SK-N-SH treated with all-trans-retinoic acid at 6 μM for 48 hours (cell line): ENCODE results near the gene PIK3CB.

Source experiments
- ARNTL ChIP-seq: fragments of 450-650 bp; formaldehyde crosslinking; IDR thresholded peaks from 2 replicates; pipeline ENCODE4 v1.5.0; 2020; ENCODE audit warnings: low read depth, mild to moderate bottlenecking, moderate library complexity, borderline replicate concordance
- BACH2 ChIP-seq: fragments of 250-450 bp; sonication (Bioruptor Pico); IDR thresholded peaks from 2 replicates; pipeline ENCODE4 v1.9.0; 2021; ENCODE audit warnings: mild to moderate bottlenecking, borderline replicate concordance
- CREB5 ChIP-seq: fragments of 250-450 bp; sonication (Bioruptor Pico); IDR thresholded peaks from 2 replicates; pipeline ENCODE4 v1.5.1; 2020; ENCODE audit warnings: low read depth, mild to moderate bottlenecking, moderate library complexity
- CSDC2 ChIP-seq: fragments of 250-450 bp; sonication (Bioruptor Pico); IDR thresholded peaks from 2 replicates; pipeline ENCODE4 v1.5.0; 2020; ENCODE audit warnings: mild to moderate bottlenecking, moderate library complexity
- PPARA ChIP-seq: fragments of 250-450 bp; sonication (Bioruptor Pico); IDR thresholded peaks from 2 replicates; pipeline ENCODE4 v1.5.0; 2020; ENCODE audit warnings: mild to moderate bottlenecking, borderline replicate concordance
- RARB ChIP-seq: fragments of 250-450 bp; sonication (Bioruptor Pico); IDR thresholded peaks from 2 replicates; pipeline ENCODE4 v1.8.0; 2021; ENCODE audit warnings: mild to moderate bottlenecking, moderate library complexity
- TCF4 ChIP-seq: fragments of 250-450 bp; sonication (Bioruptor Pico); IDR thresholded peaks from 2 replicates; pipeline ENCODE4 v1.8.0; 2021; ENCODE audit warnings: mild to moderate bottlenecking, moderate library complexity, borderline replicate concordance
- TOX ChIP-seq: fragments of 250-450 bp; sonication (Bioruptor Pico); IDR thresholded peaks from 2 replicates; pipeline ENCODE4 v1.8.0; 2021; ENCODE audit warnings: mild to moderate bottlenecking, moderate library complexity, borderline replicate concordance
- TSHZ2 ChIP-seq: fragments of 250-450 bp; sonication (Bioruptor Pico); IDR thresholded peaks from 2 replicates; pipeline ENCODE4 v1.5.0; 2020; ENCODE audit warnings: mild to moderate bottlenecking, moderate library complexity
- ZC3H10 ChIP-seq: fragments of 250-450 bp; sonication (Bioruptor Pico); IDR thresholded peaks from 2 replicates; pipeline ENCODE4 v1.5.1; 2021; ENCODE audit warnings: mild to moderate bottlenecking, moderate library complexity
- ZFP3 ChIP-seq: fragments of 250-450 bp; sonication (Bioruptor Pico); IDR thresholded peaks from 2 replicates; pipeline ENCODE4 v1.5.0; 2020; ENCODE audit warnings: mild to moderate bottlenecking, moderate library complexity
- ZFP30 ChIP-seq: fragments of 450-650 bp; formaldehyde crosslinking; IDR thresholded peaks from 2 replicates; pipeline ENCODE4 v1.5.0; 2022; ENCODE audit warnings: mild to moderate bottlenecking, moderate library complexity
- ZNF565 ChIP-seq: fragments of 450-650 bp; formaldehyde crosslinking; conservative IDR thresholded peaks from 2 replicates; pipeline ENCODE4 v1.5.0; 2020; ENCODE audit warnings: low read depth, mild to moderate bottlenecking, moderate library complexity
- ZNF70 ChIP-seq: fragments of 450-650 bp; formaldehyde crosslinking; IDR thresholded peaks from 2 replicates; pipeline ENCODE4 v1.5.0; 2020; ENCODE audit warnings: mild to moderate bottlenecking, moderate library complexity

DNA sequence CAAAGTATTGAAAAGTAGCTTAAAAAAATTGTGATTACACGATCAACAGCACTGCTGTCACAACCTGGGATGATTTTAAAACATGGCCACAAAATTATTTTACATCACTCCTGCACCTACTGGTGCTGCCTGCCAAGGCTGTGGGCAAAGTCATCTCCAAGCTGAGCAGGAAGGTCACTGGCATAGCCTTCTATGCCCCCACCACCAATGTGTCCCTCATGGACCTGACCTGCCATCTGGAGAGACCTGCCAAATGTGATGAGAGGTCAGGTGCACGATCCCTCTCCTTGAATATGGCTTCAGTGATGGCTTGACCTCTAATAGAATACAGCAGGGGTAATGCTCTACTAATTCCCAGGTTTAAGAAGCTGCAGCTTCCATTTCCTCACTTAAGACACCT is 57.8 kb downstream of the PIK3CB start:
- TF ChIP-seq BACH2 (no peak), PPARA (no peak), TSHZ2 (no peak), CREB5 (CRISPR knock-in tag) (no peak), ZFP3 (no peak), TOX (no peak), CSDC2 (CRISPR knock-in tag) (no peak), TCF4 (CRISPR knock-in tag) (no peak), ZC3H10 (CRISPR knock-in tag) (no peak), ZNF70 (CRISPR knock-in tag) (no peak), RARB (CRISPR knock-in tag) (no peak), ARNTL (CRISPR knock-in tag) (no peak), ZNF565 (CRISPR knock-in tag) (no peak), ZFP30 (CRISPR knock-in tag) (no peak)
